GM12875 (cell line): ENCODE results near the gene MRC1.

Experiments
- H3K4me3 ChIP-seq: one replicate; pipeline ENCODE4 v1.5.1; 2011; ENCODE audit warnings: low read depth, low read length, control low read depth
- CTCF ChIP-seq: IDR thresholded peaks from 2 replicates; pipeline ENCODE4 v1.5.1; 2011; ENCODE audit warnings: low read depth, mild to moderate bottlenecking, control low read depth, inconsistent platforms, low read length, moderate library complexity, borderline replicate concordance; ENCODE audit not compliant: insufficient read depth

MRC1 gene

GRCh38 chr10:17821893-17822292 is 12.7 kb downstream of the MRC1 start:
- no peak overlapping the region for H3K4me3 ChIP-seq
- TF ChIP-seq CTCF, result no peak

GRCh38 chr10:17831341-17831740 is 22.2 kb downstream of the MRC1 start:
- no peak overlapping the region for H3K4me3 ChIP-seq
- no peak for TF ChIP-seq CTCF

- no peak for TF ChIP-seq CTCF
- no peak overlapping the region for H3K4me3 ChIP-seq
Observed at GRCh38 chr10:17831896-17832295, 22.7 kb downstream of the MRC1 start.

- TF ChIP-seq CTCF, result no peak
- H3K4me3 ChIP-seq, result no peak overlapping the region
Observed at GRCh38 chr10:17833656-17834055, 24.5 kb downstream of the MRC1 start.

GRCh38 chr10:17835688-17836087 is 26.5 kb downstream of the MRC1 start:
- no peak for TF ChIP-seq CTCF

GRCh38 chr10:17836942-17837341 is 27.8 kb downstream of the MRC1 start:
- TF ChIP-seq CTCF, result no peak
- H3K4me3 ChIP-seq, result no peak overlapping the region

More at GRCh38 chr10:17835688-17836087, 26.5 kb downstream of the MRC1 start:
- H3K4me3 ChIP-seq, result no peak overlapping the region

- TF ChIP-seq CTCF, result no peak
- no peak overlapping the region for H3K4me3 ChIP-seq
Observed at GRCh38 chr10:17838080-17838648, 29.0 kb downstream of the MRC1 start.
